DOHH2 (cell line): ENCODE measurements around the gene PITX1.

Experiments
- H3F3A ChIP-seq: fragments of 200-600 bp; sonication (generic), shearing (Covaris generic); 2 replicates; pipeline ENCODE4 v1.6.0; 2016; ENCODE audit warnings: antibody characterized with exemption, mild to moderate bottlenecking; ENCODE audit not compliant: control insufficient read depth, insufficient read depth
- H3K27ac ChIP-seq: fragments of 200-600 bp; sonication (generic); 2 replicates; pipeline ENCODE4 v1.5.1; 2014; ENCODE audit warnings: low read depth, mild to moderate bottlenecking, low read length, moderate library complexity
- H3K27me3 ChIP-seq: fragments of 200-600 bp; sonication (generic); 2 replicates; pipeline ENCODE4 v1.6.1; 2014; ENCODE audit warnings: mild to moderate bottlenecking, low read length, mixed read lengths; ENCODE audit not compliant: control insufficient read depth
- H3K36me3 ChIP-seq: fragments of 200-600 bp; sonication (generic); 2 replicates; pipeline ENCODE4 v1.6.1; 2014; ENCODE audit warnings: mild to moderate bottlenecking, low read length, moderate library complexity, mixed read lengths; ENCODE audit not compliant: control insufficient read depth
- H3K4me1 ChIP-seq: fragments of 200-600 bp; sonication (generic); 2 replicates; pipeline ENCODE4 v1.6.1; 2014; ENCODE audit warnings: mild to moderate bottlenecking, low read length, mixed read lengths; ENCODE audit not compliant: control insufficient read depth
- H3K4me2 ChIP-seq: fragments of 200-600 bp; sonication (generic); 2 replicates; pipeline ENCODE4 v1.6.0; 2014; ENCODE audit warnings: mild to moderate bottlenecking, low read length, moderate library complexity
- H3K4me3 ChIP-seq: fragments of 200-600 bp; sonication (generic); 2 replicates; pipeline ENCODE4 v1.5.1; 2014; ENCODE audit warnings: mild to moderate bottlenecking, low read length, mixed read lengths
- H3K79me2 ChIP-seq: fragments of 200-600 bp; sonication (generic); 2 replicates; pipeline ENCODE4 v1.6.1; 2014; ENCODE audit warnings: mild to moderate bottlenecking, low read length, mixed read lengths; ENCODE audit not compliant: control insufficient read depth
- H3K9me2 ChIP-seq: fragments of 200-600 bp; sonication (generic); replicated peaks from 2 replicates; pipeline ENCODE4 v1.6.1; 2014; ENCODE audit warnings: mild to moderate bottlenecking, low read length, mixed read lengths; ENCODE audit not compliant: control insufficient read depth
- H3K9me3 ChIP-seq: fragments of 200-600 bp; sonication (generic); 2 replicates; pipeline ENCODE4 v1.6.1; 2014; ENCODE audit warnings: antibody characterized with exemption, low read length, mixed read lengths; ENCODE audit not compliant: control insufficient read depth, insufficient read depth
- H4K20me1 ChIP-seq: fragments of 200-600 bp; sonication (generic); 2 replicates; pipeline ENCODE4 v1.6.0; 2014; ENCODE audit warnings: low read depth, mild to moderate bottlenecking, antibody characterized with exemption, low read length, moderate library complexity; ENCODE audit not compliant: control insufficient read depth, insufficient read depth
- EZH2phosphoT487 ChIP-seq: fragments of 200-600 bp; sonication (generic); IDR thresholded peaks from 2 replicates; pipeline ENCODE4 v1.6.1; 2017; ENCODE audit warnings: borderline replicate concordance, mild to moderate bottlenecking, antibody characterized with exemption, low read length, moderate library complexity, mixed read lengths
- TF ChIP-seq, protein P1 (sequence below): fragments of 200-600 bp; sonication (generic); IDR thresholded peaks from one replicate; pipeline ENCODE4 v1.5.1; 2014; ENCODE audit warnings: antibody characterized with exemption, mild to moderate bottlenecking, low read depth, low read length; ENCODE audit not compliant: poor library complexity, severe bottlenecking

The PITX1 gene

GRCh38 chr5:135018457-135018856, 15.6 kb downstream of the PITX1 start:
- Histone ChIP-seq H3K27ac (no peak overlapping the region), H3K4me2 (no peak overlapping the region)
- TF ChIP-seq, protein P1, sequence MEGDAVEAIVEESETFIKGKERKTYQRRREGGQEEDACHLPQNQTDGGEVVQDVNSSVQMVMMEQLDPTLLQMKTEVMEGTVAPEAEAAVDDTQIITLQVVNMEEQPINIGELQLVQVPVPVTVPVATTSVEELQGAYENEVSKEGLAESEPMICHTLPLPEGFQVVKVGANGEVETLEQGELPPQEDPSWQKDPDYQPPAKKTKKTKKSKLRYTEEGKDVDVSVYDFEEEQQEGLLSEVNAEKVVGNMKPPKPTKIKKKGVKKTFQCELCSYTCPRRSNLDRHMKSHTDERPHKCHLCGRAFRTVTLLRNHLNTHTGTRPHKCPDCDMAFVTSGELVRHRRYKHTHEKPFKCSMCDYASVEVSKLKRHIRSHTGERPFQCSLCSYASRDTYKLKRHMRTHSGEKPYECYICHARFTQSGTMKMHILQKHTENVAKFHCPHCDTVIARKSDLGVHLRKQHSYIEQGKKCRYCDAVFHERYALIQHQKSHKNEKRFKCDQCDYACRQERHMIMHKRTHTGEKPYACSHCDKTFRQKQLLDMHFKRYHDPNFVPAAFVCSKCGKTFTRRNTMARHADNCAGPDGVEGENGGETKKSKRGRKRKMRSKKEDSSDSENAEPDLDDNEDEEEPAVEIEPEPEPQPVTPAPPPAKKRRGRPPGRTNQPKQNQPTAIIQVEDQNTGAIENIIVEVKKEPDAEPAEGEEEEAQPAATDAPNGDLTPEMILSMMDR = no peak

GRCh38 chr5:135016861-135017290, 17.2 kb downstream of the PITX1 start:
- Histone ChIP-seq H3F3A (peaks cover 7% of the 10 kb centered on the region; the same call in 1 of the 2 replicates), H3K4me2 (no peak overlapping the region), H3K9me2 (no peaks in the 10 kb centered on the region), H3K79me2 (no peaks in the 10 kb centered on the region), H3K36me3 (no peaks in the 10 kb centered on the region), H3K4me3 (no peak overlapping the region), H3K4me1 (no peaks in the 10 kb centered on the region), H3K27ac (no peak overlapping the region), H4K20me1 (no peaks in the 10 kb centered on the region), H3K27me3 (no peaks in the 10 kb centered on the region), H3K9me3 (no peaks in the 10 kb centered on the region)
- TF ChIP-seq EZH2phosphoT487 = no peak
- TF ChIP-seq, protein P1 = no peak

More at GRCh38 chr5:135018457-135018856, 15.6 kb downstream of the PITX1 start:
- H3K4me3 ChIP-seq = no peak overlapping the region
- H3K4me1 ChIP-seq = no peaks in the 10 kb centered on the region
- no peaks in the 10 kb centered on the region for H3K79me2 ChIP-seq
- H3K9me3 ChIP-seq = no peaks in the 10 kb centered on the region
- H3K27me3 ChIP-seq = no peaks in the 10 kb centered on the region
- peaks cover 12% of the 10 kb centered on the region; the same call in 1 of the 2 replicates for H3F3A ChIP-seq
- no peaks in the 10 kb centered on the region for H3K9me2 ChIP-seq
- H3K36me3 ChIP-seq = no peaks in the 10 kb centered on the region
- no peaks in the 10 kb centered on the region for H4K20me1 ChIP-seq

- no peak overlapping the region for H3K4me3 ChIP-seq
- TF ChIP-seq EZH2phosphoT487 = no peak
- TF ChIP-seq, protein P1 = no peak
- no peaks in the 10 kb centered on the region for H3K9me2 ChIP-seq
- no peaks in the 10 kb centered on the region for H3K9me3 ChIP-seq
- no peaks in the 10 kb centered on the region for H3K27me3 ChIP-seq
- no peaks in the 10 kb centered on the region for H3F3A ChIP-seq
- H3K27ac ChIP-seq = no peak overlapping the region
- no peaks in the 10 kb centered on the region for H3K79me2 ChIP-seq
- H4K20me1 ChIP-seq = no peaks in the 10 kb centered on the region
- H3K4me1 ChIP-seq = no peaks in the 10 kb centered on the region
- no peak overlapping the region for H3K4me2 ChIP-seq
- no peaks in the 10 kb centered on the region for H3K36me3 ChIP-seq
These were observed 18.1 kb downstream of the PITX1 start for GRCh38 chr5:135015942-135016341.
